OCI-LY3 (cell line): ENCODE data around the gene SRM.

ENCODE experiments used
- H2AFZ ChIP-seq: fragments of 200-600, 300-600 bp; shearing (Covaris generic); 2 replicates; pipeline ENCODE4 v1.6.0; 2014; ENCODE audit warnings: antibody characterized with exemption, low read depth, low read length
- H3K27ac ChIP-seq: fragments of 200-600, 300-600 bp; sonication (generic); 2 replicates; pipeline ENCODE4 v1.5.1; 2014; ENCODE audit warnings: mild to moderate bottlenecking, low read length, moderate library complexity, mixed read lengths
- H3K27me3 ChIP-seq: fragments of 200-600, 300-600 bp; sonication (generic); 2 replicates; pipeline ENCODE4 v1.6.1; 2014; ENCODE audit warnings: low read depth, low read length, mixed read lengths
- H3K36me3 ChIP-seq: fragments of 200-600, 300-600 bp; sonication (generic); replicated peaks from 2 replicates; pipeline ENCODE3; 2014; ENCODE audit warnings: low read depth, low read length, mixed read lengths
- H3K4me1 ChIP-seq: fragments of 300-600, 200-600 bp; sonication (generic); 2 replicates; pipeline ENCODE4 v1.6.1; 2014; ENCODE audit warnings: low read length, mixed read lengths
- H3K4me2 ChIP-seq: fragments of 200-600, 300-600 bp; sonication (generic); 2 replicates; pipeline ENCODE4 v1.6.1; 2014; ENCODE audit warnings: low read length, mixed read lengths
- H3K4me3 ChIP-seq: fragments of 300-600, 200-600 bp; sonication (generic); 2 replicates; pipeline ENCODE4 v1.5.1; 2014; ENCODE audit warnings: antibody characterized with exemption, mild to moderate bottlenecking, low read length, moderate library complexity
- H3K79me2 ChIP-seq: fragments of 300-600, 200-600 bp; shearing (Covaris generic); 2 replicates; pipeline ENCODE4 v1.6.1; 2014; ENCODE audit warnings: mild to moderate bottlenecking, low read length, mixed read lengths
- H3K9ac ChIP-seq: fragments of 300-600, 200-600 bp; shearing (Covaris generic); 2 replicates; pipeline ENCODE4 v1.6.0; 2014; ENCODE audit warnings: mild to moderate bottlenecking, low read length, moderate library complexity
- H3K9me3 ChIP-seq: fragments of 200-600, 300-600 bp; shearing (Covaris generic); 2 replicates; pipeline ENCODE4 v1.6.1; 2014; ENCODE audit warnings: low read length, mixed read lengths; ENCODE audit not compliant: insufficient read depth
- H4K20me1 ChIP-seq: fragments of 200-600, 300-600 bp; sonication (generic); 2 replicates; pipeline ENCODE4 v1.6.1; 2016; ENCODE audit warnings: low read length, mixed read lengths; ENCODE audit not compliant: insufficient read depth
- EZH2phosphoT487 ChIP-seq: fragments of 200-600 bp; shearing (Covaris generic); IDR thresholded peaks from 2 replicates; pipeline ENCODE4 v1.6.1; 2018; ENCODE audit warnings: antibody characterized with exemption, mixed run types, low read depth
- TF ChIP-seq, protein P1 (sequence below): fragments of 200-600, 300-600 bp; sonication (generic); IDR thresholded peaks from 2 replicates; pipeline ENCODE4 v1.5.1; 2014; ENCODE audit warnings: antibody characterized with exemption, low read length, low read depth

Gene SRM

DNA sequence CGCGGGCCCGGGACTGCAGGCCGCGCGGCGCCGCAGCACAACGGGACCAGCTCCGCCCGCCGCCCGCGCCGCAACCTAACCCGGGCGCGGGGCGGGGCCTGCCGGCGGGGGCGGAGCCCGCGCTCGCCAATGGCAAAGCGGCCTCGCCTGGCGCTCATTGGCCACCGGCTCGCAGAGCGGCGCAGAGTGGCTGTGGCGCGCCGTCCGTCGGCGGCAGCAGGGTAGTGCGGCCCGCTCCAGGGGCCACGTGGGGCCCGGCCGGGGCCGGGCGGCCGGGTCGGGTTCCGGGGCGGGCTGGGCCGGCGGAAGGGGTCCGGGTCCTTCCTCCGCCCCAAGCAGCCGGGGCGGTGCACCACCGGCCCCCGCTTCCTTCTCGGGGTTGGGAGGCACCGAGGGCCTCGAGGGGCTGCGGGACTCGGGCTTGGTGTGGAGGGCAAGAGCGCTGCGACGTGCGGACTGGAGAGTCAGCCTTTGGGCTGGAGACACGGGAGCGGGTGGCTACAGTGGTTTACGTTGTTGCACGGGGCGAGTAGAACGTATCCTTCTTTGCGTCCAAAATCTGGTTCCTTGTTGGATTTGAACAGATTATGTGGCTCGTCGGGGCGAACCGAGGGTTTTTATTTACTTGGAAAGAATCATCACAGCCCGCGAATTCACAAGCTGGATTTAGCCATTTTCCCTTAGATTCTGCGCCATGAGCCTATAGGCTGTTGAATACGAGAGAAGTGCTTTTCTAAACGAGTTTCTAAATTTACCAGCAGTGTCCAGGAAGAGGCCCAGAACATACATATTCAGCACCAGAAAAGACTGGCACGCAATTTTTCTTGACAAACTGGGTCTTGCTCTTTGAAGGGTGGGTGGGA, at the start of gene SRM:
Gene SRM (minus strand): TSS at position 51 of the 863 bp plus-strand sequence. CDS start 75 bp downstream, outside the sequence.
- H3K4me2 ChIP-seq: peak within 1 kb of the TSS; percentile 93
- TF ChIP-seq EZH2phosphoT487: no peak
- TF ChIP-seq, protein P1, sequence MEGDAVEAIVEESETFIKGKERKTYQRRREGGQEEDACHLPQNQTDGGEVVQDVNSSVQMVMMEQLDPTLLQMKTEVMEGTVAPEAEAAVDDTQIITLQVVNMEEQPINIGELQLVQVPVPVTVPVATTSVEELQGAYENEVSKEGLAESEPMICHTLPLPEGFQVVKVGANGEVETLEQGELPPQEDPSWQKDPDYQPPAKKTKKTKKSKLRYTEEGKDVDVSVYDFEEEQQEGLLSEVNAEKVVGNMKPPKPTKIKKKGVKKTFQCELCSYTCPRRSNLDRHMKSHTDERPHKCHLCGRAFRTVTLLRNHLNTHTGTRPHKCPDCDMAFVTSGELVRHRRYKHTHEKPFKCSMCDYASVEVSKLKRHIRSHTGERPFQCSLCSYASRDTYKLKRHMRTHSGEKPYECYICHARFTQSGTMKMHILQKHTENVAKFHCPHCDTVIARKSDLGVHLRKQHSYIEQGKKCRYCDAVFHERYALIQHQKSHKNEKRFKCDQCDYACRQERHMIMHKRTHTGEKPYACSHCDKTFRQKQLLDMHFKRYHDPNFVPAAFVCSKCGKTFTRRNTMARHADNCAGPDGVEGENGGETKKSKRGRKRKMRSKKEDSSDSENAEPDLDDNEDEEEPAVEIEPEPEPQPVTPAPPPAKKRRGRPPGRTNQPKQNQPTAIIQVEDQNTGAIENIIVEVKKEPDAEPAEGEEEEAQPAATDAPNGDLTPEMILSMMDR: no peak
- H3K4me3 ChIP-seq: peak within 1 kb of the TSS; percentile 99
- H3K27ac ChIP-seq: peak within 1 kb of the TSS; percentile 46
- H3K9ac ChIP-seq: peak within 1 kb of the TSS; percentile 92
- peaks cover 4% of the 10 kb centered on the region; the same call in 1 of the 2 replicates for H3K4me1 ChIP-seq
- H2AFZ ChIP-seq: peak within 1 kb of the TSS; percentile 69
- no peaks in the 10 kb centered on the region for H3K27me3 ChIP-seq
- H3K9me3 ChIP-seq: no peaks in the 10 kb centered on the region
- peaks cover 12% of the 10 kb centered on the region for H3K36me3 ChIP-seq
- H4K20me1 ChIP-seq: no peaks in the 10 kb centered on the region
- H3K79me2 ChIP-seq: peaks cover 31% of the 10 kb centered on the region

GRCh38 chr1:11109047-11109760, 49.4 kb upstream of the SRM start:
- Histone ChIP-seq H3K27me3 (no peaks in the 10 kb centered on the region), H3K9ac (no peak overlapping the region), H3K79me2 (no peaks in the 10 kb centered on the region), H3K36me3 (peaks cover 4% of the 10 kb centered on the region), H2AFZ (no peak overlapping the region), H3K4me2 (no peak overlapping the region), H4K20me1 (no peaks in the 10 kb centered on the region), H3K4me1 (no peaks in the 10 kb centered on the region), H3K4me3 (no peak overlapping the region), H3K27ac (no peak overlapping the region), H3K9me3 (no peaks in the 10 kb centered on the region)
- TF ChIP-seq EZH2phosphoT487: no peak
- TF ChIP-seq, protein P1: no peak

GRCh38 chr1:11107599-11107998, 47.8 kb upstream of the SRM start:
- H2AFZ ChIP-seq: no peak overlapping the region
- H3K79me2 ChIP-seq: no peaks in the 10 kb centered on the region
- no peak overlapping the region for H3K27ac ChIP-seq
- H3K4me3 ChIP-seq: no peak overlapping the region
- no peak overlapping the region for H3K9ac ChIP-seq
- no peaks in the 10 kb centered on the region for H4K20me1 ChIP-seq
- no peaks in the 10 kb centered on the region for H3K4me1 ChIP-seq
- no peaks in the 10 kb centered on the region for H3K9me3 ChIP-seq
- H3K4me2 ChIP-seq: no peak overlapping the region
- no peaks in the 10 kb centered on the region for H3K27me3 ChIP-seq
- peaks cover 4% of the 10 kb centered on the region for H3K36me3 ChIP-seq
- TF ChIP-seq, protein P1: no peak

- H3K4me3 ChIP-seq: no peak overlapping the region
- no peaks in the 10 kb centered on the region for H3K9me3 ChIP-seq
- TF ChIP-seq, protein P1: no peak
- H3K4me2 ChIP-seq: no peak overlapping the region
- H2AFZ ChIP-seq: no peak overlapping the region
- no peaks in the 10 kb centered on the region for H3K27me3 ChIP-seq
- H3K9ac ChIP-seq: no peak overlapping the region
- no peak overlapping the region for H3K27ac ChIP-seq
- H3K36me3 ChIP-seq: peaks cover 4% of the 10 kb centered on the region
- no peaks in the 10 kb centered on the region for H4K20me1 ChIP-seq
- no peaks in the 10 kb centered on the region for H3K79me2 ChIP-seq
- no peaks in the 10 kb centered on the region for H3K4me1 ChIP-seq
These were observed 45.8 kb upstream of the SRM start for GRCh38 chr1:11105586-11105985.
